HG02763 (cell line): ENCODE results near the gene SORBS1.

Source experiments
- ATAC-seq: cut with Tn5 transposase; IDR thresholded peaks from one replicate; pipeline ENCODE4 v1.9.1; 2021; ENCODE audit warnings: mild to moderate bottlenecking, moderate library complexity; ENCODE audit not compliant: unreplicated experiment

SORBS1 gene

GRCh38 chr10:95330966-95331453 is 230.2 kb downstream of the SORBS1 start:
- ATAC-seq: no peak

- no peak for ATAC-seq
Observed at GRCh38 chr10:95329296-95329695, 231.9 kb downstream of the SORBS1 start.

- ATAC-seq: no peak
Observed at GRCh38 chr10:95328013-95328412, 233.2 kb downstream of the SORBS1 start.

GRCh38 chr10:95327367-95327766 is 233.8 kb downstream of the SORBS1 start:
- ATAC-seq: no peak

- no peak for ATAC-seq
Observed at GRCh38 chr10:95326396-95326795, 234.8 kb downstream of the SORBS1 start.

GRCh38 chr10:95325863-95326262 is 235.3 kb downstream of the SORBS1 start:
- no peak for ATAC-seq

GRCh38 chr10:95324436-95325268 is 236.5 kb downstream of the SORBS1 start:
- ATAC-seq: no peak

- no peak for ATAC-seq
Observed at GRCh38 chr10:95321554-95322301, 239.4 kb downstream of the SORBS1 start.

GRCh38 chr10:95319239-95319638 is 241.9 kb downstream of the SORBS1 start:
- ATAC-seq: no peak

- no peak for ATAC-seq
Observed at GRCh38 chr10:95315509-95315908, 245.7 kb downstream of the SORBS1 start.

GRCh38 chr10:95314192-95314918 is 246.8 kb downstream of the SORBS1 start:
- ATAC-seq: no peak

- ATAC-seq: no peak
Observed at GRCh38 chr10:95312986-95313495, 248.1 kb downstream of the SORBS1 start.

GRCh38 chr10:95312257-95312656 is 248.9 kb downstream of the SORBS1 start:
- no peak for ATAC-seq

GRCh38 chr10:95309958-95310357 is 251.2 kb downstream of the SORBS1 start:
- ATAC-seq: no peak

- no peak for ATAC-seq
Observed at GRCh38 chr10:95308389-95309302, 252.5 kb downstream of the SORBS1 start.

- no peak for ATAC-seq
Observed at GRCh38 chr10:95306851-95307250, 254.3 kb downstream of the SORBS1 start.

GRCh38 chr10:95306318-95306650 is 254.9 kb downstream of the SORBS1 start:
- no peak for ATAC-seq

- ATAC-seq: no peak
Observed at GRCh38 chr10:95305606-95306317, 255.4 kb downstream of the SORBS1 start.

- ATAC-seq: no peak
Observed at GRCh38 chr10:95304976-95305375, 256.2 kb downstream of the SORBS1 start.

- no peak for ATAC-seq
Observed at GRCh38 chr10:95304463-95304862, 256.7 kb downstream of the SORBS1 start.
